K562 (cell line): Measurements from ENCODE around the gene ZBP1. TPM values are rescaled to one million over a fixed set of nuclear protein-coding genes. Genes with fewer than 3 reads are reported as not detected.
A peak's percentile ranks its signal among the peaks of the same experiment; 100 is the strongest.

Experiments used
- ATAC-seq: fragments of 200-7000 bp; cut with Tn5 transposase; 3 replicates; pipeline ENCODE4 v1.9.1; 2020; ENCODE audit warnings: moderate library complexity
- BruUV-seq: library from RNA; stranded (reverse); fragments of 400-500 nt; replicated peaks from 2 replicates; lab custom pipeline; 2021; lab: Mats Ljungman, UMichigan
- CTCF ChIA-PET: fragments of 300-600 bp; formaldehyde crosslinking; extraction: SDS; loops from one replicate; lab custom pipeline; 2021; ENCODE audit warnings: low intra/inter-chr PET ratio; lab: Yijun Ruan, JAX
- POLR2A ChIA-PET: fragments of 300-600, 350-650 bp; sonication (Branson Sonifier 250); formaldehyde crosslinking; extraction: SDS; loops from one replicate; lab custom pipeline; 2021; ENCODE audit warnings: antibody characterized with exemption, inconsistent platforms; lab: Yijun Ruan, JAX
- DNase-seq, 4 experiments: peaks; one replicate each; pipeline versions ENCODE4 v3.0.0 to v3.0.0-alpha.2; 2011 to 2018; ENCODE audit warnings: low spot score in 3 of 4, mixed read lengths in 3 of 4; ENCODE audit errors: extremely low read depth in 1 of 4
- FAIRE-seq: peaks from 2 replicates; lab custom pipeline; 2011; peaks lifted over from hg19 to GRCh38; lab: Jason Lieb, UNC
- H2AFZ ChIP-seq: 2 replicates; pipeline ENCODE4 v1.6.0; 2011; ENCODE audit warnings: low read depth, low read length, control low read depth, inconsistent platforms
- H3K27ac ChIP-seq: fragments of 200-600 bp; 3 replicates; pipeline ENCODE4 v1.8.0; 2011; ENCODE audit warnings: low read depth, mild to moderate bottlenecking, control low read depth, inconsistent platforms, low read length, moderate library complexity, mixed read lengths; ENCODE audit errors: extremely low read depth
- H3K27me3 ChIP-seq, 2 experiments: fragments of 300-600 bp in 1 of 2; 2 replicates in 1 of 2; 3 replicates in 1 of 2; pipeline versions ENCODE4 v1.6.0 to v1.8.0; 2011; ENCODE audit warnings: inconsistent platforms in 2 of 2, low read length in 2 of 2, mild to moderate bottlenecking in 1 of 2, mixed read lengths in 1 of 2, moderate library complexity in 1 of 2; ENCODE audit not compliant: control insufficient read depth in 2 of 2, insufficient read depth in 2 of 2
- H3K36me3 ChIP-seq: fragments of 300-600 bp; 3 replicates; pipeline ENCODE4 v1.8.0; 2011; ENCODE audit warnings: mild to moderate bottlenecking, low read length, inconsistent platforms; ENCODE audit not compliant: control insufficient read depth, insufficient read depth
- H3K4me1 ChIP-seq, 2 experiments: fragments of 200-600 bp in 1 of 2; replicated peaks in 1 of 2; 2 replicates in 1 of 2; 3 replicates in 1 of 2; pipeline versions ENCODE4 v1.5.1 to v1.8.0; 2011; ENCODE audit warnings: inconsistent platforms in 2 of 2, low read length in 2 of 2, mild to moderate bottlenecking in 1 of 2, mixed read lengths in 1 of 2, moderate library complexity in 1 of 2; ENCODE audit not compliant: control insufficient read depth in 2 of 2, insufficient read depth in 2 of 2
- H3K4me2 ChIP-seq: 2 replicates; pipeline ENCODE4 v1.6.1; 2011; ENCODE audit warnings: low read length, control low read depth, inconsistent platforms, mixed read lengths; ENCODE audit not compliant: insufficient read depth
- H3K4me3 ChIP-seq: fragments of 200-600 bp; sonication (generic), shearing (Covaris generic); 2 replicates; pipeline ENCODE4 v1.5.1; 2016; ENCODE audit warnings: control low read depth, inconsistent platforms
- H3K79me2 ChIP-seq: fragments of 200-600 bp; 3 replicates; pipeline ENCODE4 v1.8.0; 2011; ENCODE audit warnings: low read length, inconsistent platforms; ENCODE audit not compliant: control insufficient read depth, insufficient read depth
- H3K9ac ChIP-seq, 2 experiments: 2 replicates each; pipeline versions ENCODE4 v1.6.0 to v1.6.1; 2011; ENCODE audit warnings: low read depth in 2 of 2, low read length in 2 of 2, control low read depth in 1 of 2, inconsistent platforms in 1 of 2, mild to moderate bottlenecking in 1 of 2, mixed read lengths in 1 of 2; ENCODE audit not compliant: insufficient read depth in 1 of 2
- H3K9me1 ChIP-seq: one replicate; pipeline ENCODE4 v1.6.0; 2011; ENCODE audit warnings: inconsistent platforms, mild to moderate bottlenecking, low read length, moderate library complexity; ENCODE audit not compliant: control insufficient read depth, insufficient read depth
- H3K9me3 ChIP-seq: replicated peaks from 2 replicates; pipeline ENCODE4 v1.5.1; 2011; ENCODE audit warnings: low read depth, low read length, inconsistent platforms; ENCODE audit not compliant: control insufficient read depth, insufficient read depth
- H4K20me1 ChIP-seq: replicated peaks from 2 replicates; pipeline ENCODE4 v1.6.1; 2011; ENCODE audit warnings: low read length, inconsistent platforms, mixed read lengths; ENCODE audit not compliant: control insufficient read depth, insufficient read depth
- DACH1 ChIP-seq: fragments of 450-650 bp; IDR thresholded peaks from 2 replicates; pipeline ENCODE4 v1.6.1; 2018; ENCODE audit not compliant: partially characterized antibody
- KAT7 ChIP-seq: sonication (generic); formaldehyde crosslinking; IDR thresholded peaks from 2 replicates; pipeline ENCODE4 v1.8.0; 2022; ENCODE audit warnings: missing genetic modification reagents, mild to moderate bottlenecking, borderline replicate concordance
- USF1 ChIP-seq: sonication (generic); formaldehyde crosslinking; IDR thresholded peaks from 2 replicates; pipeline ENCODE4 v1.9.0; 2022; ENCODE audit warnings: mild to moderate bottlenecking, missing genetic modification reagents
- ZNF507 ChIP-seq: conservative IDR thresholded peaks from 2 replicates; pipeline ENCODE4 v1.6.1; 2017; ENCODE audit warnings: missing genetic modification characterization, missing compliant biosample characterization
- ZNF57 ChIP-seq: fragments of 450-650 bp; formaldehyde crosslinking; IDR thresholded peaks from 2 replicates; pipeline ENCODE4 v1.4.0; 2020; ENCODE audit warnings: mild to moderate bottlenecking, moderate library complexity
- ZNF766 ChIP-seq: fragments of 200-800 bp; sonication (Bioruptor generic); conservative IDR thresholded peaks from 2 replicates; pipeline ENCODE4 v1.6.1; 2016; ENCODE audit warnings: missing genetic modification characterization, missing compliant biosample characterization
- WGBS: fragments of 100-300 bp; shearing (Covaris generic); methylation state at CpG from one replicate; pipeline ENCODE4 v1.1.6; 2016; ENCODE audit warnings: low coverage, mixed read lengths; ENCODE audit not compliant: insufficient coverage; ENCODE audit errors: missing lambda C conversion rate; 5-methylcytosine and 5-hydroxymethylcytosine counted together
- in situ Hi-C: fragments of 300-500 bp; cut with MboI; formaldehyde crosslinking; loops from 4 replicates; pipeline ENCODE4 v1.15.0; 2018; ENCODE audit warnings: inconsistent platforms, mixed read lengths
- intact Hi-C: fragments of 100-400 bp; cut with micrococcal nuclease; formaldehyde crosslinking; loops from 2 replicates; pipeline ENCODE4 v1.14.2; 2022
- polyA plus RNA-seq, 8 experiments: library from polyadenylated mRNA; depleted of rRNA in 4 of 8; stranded (reverse) in 5 of 8; unstranded in 3 of 8; fragments of >200 nt; fragmentation: Nextera tagmentation in 2 of 8; fragmentation: Illumina TruSeq in 1 of 8; extraction: Ambion mirVana in 2 of 8; extraction: Trizol in 1 of 8; gene quantifications; 2 replicates each; pipeline versions ENCODE4 v1.2.1 to v1.2.3, GENCODE V29; 2011 to 2014; ENCODE audit warnings: inconsistent platforms in 1 of 8, missing spikeins in 1 of 8
- total RNA-seq, 7 experiments: library from RNA; depleted of rRNA in 6 of 7; stranded (reverse); fragments of >200 nt in 6 of 7; fragmentation: Illumina TruSeq in 2 of 7; extraction: Trizol in 2 of 7; gene quantifications; 2 replicates each; pipeline versions ENCODE4 v1.2.1 to v1.2.3, GENCODE V29; 2011 to 2021; ENCODE audit warnings: low replicate concordance in 1 of 7

The ZBP1 gene
- total and polyA plus RNA-seq, 9 of the 15 experiments (the other 6 are each of a cell fraction or from before 2014, with no cell fraction given), result not detected

- no peak for FAIRE-seq
- Histone ChIP-seq H3K27me3 (peaks cover 21 to 62% of the 10 kb centered on the region in 2 experiments; a peak in 4 of 5 replicates), H3K9ac (peak overlapping the region in 1 of 2 experiments; percentile 54; a peak in 2 of 4 replicates), H3K36me3 (no peaks in the 10 kb centered on the region), H3K4me1 (peaks cover 36 to 49% of the 10 kb centered on the region in 2 experiments), H3K4me2 (peak overlapping the region; percentile 26; the same call in 1 of the 2 replicates), H4K20me1 (no peaks in the 10 kb centered on the region), H3K4me3 (no peak overlapping the region), H3K79me2 (no peaks in the 10 kb centered on the region), H2AFZ (no peak overlapping the region), H3K9me1 (no peaks in the 10 kb centered on the region), H3K27ac (no peak overlapping the region), H3K9me3 (no peaks in the 10 kb centered on the region)
- no peak for ATAC-seq
- intact Hi-C loops, result no loop called here
- CTCF ChIA-PET, result no interaction called here
- DNase-seq, result no peak
- WGBS, result 9% methylated on average over 10 of the region's 10 CpGs
- POLR2A ChIA-PET, result interaction anchor here (0.8 to 1.8 kb wide), 3 partner anchors 11 to 21 kb away, joined by 4 to 5 read pairs (median 4); partner anchors contain the start of gene PCK1
- no peak for TF ChIP-seq ZNF57 (CRISPR knock-in tag)
- TF ChIP-seq DACH1, result no peak
- no peak for TF ChIP-seq KAT7 (CRISPR knock-in tag)
- TF ChIP-seq USF1 (CRISPR knock-in tag), result no peak
- no peak for TF ChIP-seq ZNF766 (CRISPR knock-in tag)
- no peak for TF ChIP-seq ZNF507
- no TSS peak for BruUV-seq
- in situ Hi-C loops, result no loop called here
Measured at GRCh38 chr20:57578476-57579165, 41.6 kb downstream of the ZBP1 start.
